ENCODE results near the gene SIVA1. TPM values are rescaled to one million over a fixed set of nuclear protein-coding genes. Genes with fewer than 3 reads are reported as not detected.
A peak's percentile ranks its signal among the peaks of the same experiment; 100 is the strongest.

The SIVA1 gene
- total and polyA plus RNA-seq, 2 donors (not counting 1 experiment from before 2014, with no cell fraction given) = 50.7 to 123 TPM

DNA sequence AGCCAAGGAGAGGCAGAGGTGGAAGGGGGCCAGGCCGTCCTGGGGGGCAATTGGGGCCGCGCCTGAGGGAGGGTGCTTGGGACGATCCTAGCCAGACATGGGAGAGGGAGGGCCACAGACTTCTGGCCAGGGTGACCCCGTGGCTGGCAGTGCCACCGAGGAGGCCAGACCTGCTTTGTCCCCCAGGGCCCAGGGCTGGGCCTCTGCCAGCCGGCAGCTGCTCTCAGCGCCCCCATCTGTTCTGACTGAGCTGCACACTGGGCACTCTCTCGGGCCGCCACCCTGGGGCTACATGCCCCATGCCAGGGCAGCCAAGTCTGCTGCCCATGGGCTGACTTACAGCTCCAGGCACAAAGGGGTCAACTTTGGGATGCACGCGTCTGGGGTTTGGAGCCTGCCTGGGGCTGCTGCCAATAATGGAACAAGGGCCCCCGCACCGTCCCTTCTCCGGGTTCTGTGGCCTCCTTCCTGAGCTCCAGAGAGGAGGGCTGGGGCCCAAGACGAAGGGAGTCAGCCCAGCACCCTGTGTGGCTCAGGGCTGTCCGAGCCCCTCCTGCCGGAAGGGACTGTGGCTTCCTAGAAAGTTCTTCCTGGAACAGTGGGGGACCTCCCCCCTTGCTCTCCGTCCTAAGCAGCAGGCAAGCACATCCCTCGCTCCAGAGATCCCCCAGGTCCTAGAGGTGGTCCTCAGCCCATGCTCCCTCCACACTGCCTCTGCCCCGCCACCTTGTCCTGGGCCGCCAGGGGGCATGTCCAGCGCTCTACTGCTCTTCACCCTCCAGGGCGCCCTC lies 27.8 kb upstream of the SIVA1 start:
- DNase-seq = peak; percentile 39
- Mint-ChIP-seq H3K4me3 (peak overlapping the region; percentile 73), H3K27ac (no peak overlapping the region), H3K27me3 (peaks cover 8% of the 10 kb centered on the region), H3K4me1 (peaks cover 3% of the 10 kb centered on the region), H3K9me3 (ENCODE audit: insufficient read depth) (no peaks in the 10 kb centered on the region)
- CTCF ChIA-PET = interaction anchor here (0.8 to 3.6 kb wide), 5 partner anchors 16 to 59 kb away, joined by 3 to 12 read pairs (median 3); partner anchors contain the start of gene SIVA1
- H3K36me3 ChIP-seq (replicated peaks in 1 of 2; ENCODE audit: control extremely low read depth in 1 of 2, control insufficient read depth in 1 of 2, extremely low read depth in 1 of 2, insufficient read depth in 2 of 2, low read length in 1 of 2) = no peaks in the 10 kb centered on the region
- no peak overlapping the region for H3K9ac ChIP-seq (ENCODE audit: low read length)
- ATAC-seq (ENCODE audit: low read depth) = no peak
- TF ChIP-seq EZH2 (IDR thresholded peaks at IDR 0.05; ENCODE audit: borderline replicate concordance, insufficient read depth, low read depth, low read length, poor library complexity, severe bottlenecking) (no peak), CTCF (IDR thresholded peaks at IDR 0.05) (no peak)
- H3K4me2 ChIP-seq (replicated peaks; ENCODE audit: low read depth, low read length, poor library complexity, severe bottlenecking) = peak overlapping the region; percentile 97
- no peaks in the 10 kb centered on the region for H3K9me3 ChIP-seq (ENCODE audit: control extremely low read depth in 1 of 3, control insufficient read depth in 2 of 3, insufficient read depth in 1 of 3, low read length in 2 of 3)
- intact Hi-C loops (cut with micrococcal nuclease) = loop anchor here (1.0 kb wide), 1 partner anchor 27 kb away; no protein-coding TSS in a partner anchor
- no peak overlapping the region for H3K4me3 ChIP-seq (ENCODE audit: control extremely low read depth in 1 of 5, extremely low read depth in 1 of 5, insufficient read depth in 1 of 5, low read depth in 2 of 5, low read length in 4 of 5)
- POLR2A ChIA-PET = interaction anchor here (0.8 kb wide), 1 partner anchor 27 kb away, joined by 6 read pairs; the partner anchor contains the start of gene SIVA1
- H3K27me3 ChIP-seq (replicated peaks in 1 of 4; ENCODE audit: control extremely low read depth in 1 of 4, control insufficient read depth in 3 of 4, insufficient read depth in 4 of 4, low read length in 3 of 4) = peaks cover 0 to 9% (median 3%) of the 10 kb centered on the region in 4 experiments
- no peaks in the 10 kb centered on the region for H3K79me2 ChIP-seq (ENCODE audit: control insufficient read depth, insufficient read depth, low read length)
- H3K27ac ChIP-seq (ENCODE audit: low read length in 2 of 2) = no peak overlapping the region
- H2AFZ ChIP-seq (ENCODE audit: insufficient read depth, low read depth, low read length, poor library complexity, severe bottlenecking) = peak overlapping the region; percentile 84
- H4K20me1 ChIP-seq (ENCODE audit: control insufficient read depth, insufficient read depth, low read length, poor library complexity, severe bottlenecking) = no peaks in the 10 kb centered on the region
- H3K4me1 ChIP-seq (ENCODE audit: control insufficient read depth in 2 of 2, insufficient read depth in 2 of 2, low read length in 2 of 2) = peaks cover 6 to 10% of the 10 kb centered on the region in 2 donors
- WGBS (ENCODE audit: insufficient coverage) = 67% methylated on average over 24 of the region's 24 CpGs
